Calu3 (cell line): ENCODE measurements around the gene GBX1. TPM values are rescaled to one million over a fixed set of nuclear protein-coding genes. Genes with fewer than 3 reads are reported as not detected.

Source experiments
- BruUV-seq: library from RNA; stranded (reverse); fragments of 400-500 nt; replicated peaks from 2 replicates; lab custom pipeline; 2021; lab: Mats Ljungman, UMichigan
- CTCF ChIA-PET: fragments of 300-600 bp; sonication (Branson Sonifier 250); formaldehyde crosslinking; loops from one replicate; lab custom pipeline; 2022; ENCODE audit warnings: antibody characterized with exemption; lab: Charles Lee
- DNase-seq: peaks from one replicate; pipeline ENCODE4 v3.0.0; 2022
- H3K27ac Mint-ChIP-seq: one replicate; pipeline ENCODE4 v1.8.0; 2022; ENCODE audit warnings: mixed read lengths; ENCODE audit not compliant: unreplicated experiment
- H3K27me3 Mint-ChIP-seq: one replicate; pipeline ENCODE4 v1.8.0; 2022; ENCODE audit warnings: mixed read lengths; ENCODE audit not compliant: unreplicated experiment
- H3K36me3 Mint-ChIP-seq: one replicate; pipeline ENCODE4 v1.8.0; 2022; ENCODE audit warnings: mild to moderate bottlenecking, moderate library complexity, mixed read lengths; ENCODE audit not compliant: insufficient read depth, unreplicated experiment
- H3K4me1 Mint-ChIP-seq: one replicate; pipeline ENCODE4 v1.8.0; 2022; ENCODE audit warnings: mild to moderate bottlenecking, low read depth, mixed read lengths; ENCODE audit not compliant: unreplicated experiment
- H3K4me3 Mint-ChIP-seq: one replicate; pipeline ENCODE4 v1.8.0; 2022; ENCODE audit warnings: mild to moderate bottlenecking, low read depth, moderate library complexity, mixed read lengths; ENCODE audit not compliant: unreplicated experiment
- H3K9me3 Mint-ChIP-seq: one replicate; pipeline ENCODE4 v1.8.0; 2022; ENCODE audit warnings: low read depth, mixed read lengths; ENCODE audit not compliant: unreplicated experiment
- intact Hi-C: fragments of 100-400 bp; cut with micrococcal nuclease; formaldehyde crosslinking; loops from one replicate; pipeline ENCODE4 v1.10.0; 2022; ENCODE audit not compliant: unreplicated experiment
- total RNA-seq: library from RNA; stranded (reverse); gene quantifications from 2 replicates; pipeline ENCODE4 v1.2.3, GENCODE V29; 2022
- TF ChIP-seq, protein P1 (sequence below): fragments of 200-600 bp; IDR thresholded peaks from one replicate; pipeline ENCODE4 v1.8.0; 2022; ENCODE audit warnings: antibody characterized with exemption; ENCODE audit not compliant: unreplicated experiment

GBX1 gene
- total RNA-seq, 1 experiment from 2014 or later, result not detected

DNA sequence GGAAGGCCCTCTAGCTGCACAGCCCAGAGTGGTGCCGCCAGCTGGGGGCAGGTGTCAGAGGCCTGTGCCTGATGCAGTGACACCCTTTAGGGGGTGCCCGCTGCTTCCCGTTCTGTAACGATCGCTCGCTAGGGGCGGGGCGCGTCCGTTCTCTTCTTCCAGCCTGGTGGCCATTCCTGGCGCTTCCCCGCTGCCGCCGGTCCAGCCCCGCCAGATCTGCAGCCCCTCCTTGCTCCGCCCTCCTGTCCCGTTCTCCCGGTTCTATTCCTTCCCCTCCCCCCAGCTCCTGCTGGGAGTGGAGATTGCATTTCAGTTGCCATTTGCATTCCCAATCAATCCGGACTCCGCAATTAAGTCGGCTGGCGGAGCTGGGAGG, 42.0 kb downstream of the GBX1 start:
- Mint-ChIP-seq H3K9me3 (no peaks in the 10 kb centered on the region), H3K4me3 (peak overlapping the region; percentile 65), H3K36me3 (peaks cover 31% of the 10 kb centered on the region), H3K4me1 (no peaks in the 10 kb centered on the region), H3K27me3 (no peaks in the 10 kb centered on the region), H3K27ac (no peak overlapping the region)
- CTCF ChIA-PET, result interaction anchor here (0.6 kb wide), 1 partner anchor 165 kb away, joined by 4 read pairs; no protein-coding TSS in a partner anchor
- BruUV-seq, result no TSS peak
- no peak for DNase-seq
- intact Hi-C loops, result no loop called here
- TF ChIP-seq, protein P1, sequence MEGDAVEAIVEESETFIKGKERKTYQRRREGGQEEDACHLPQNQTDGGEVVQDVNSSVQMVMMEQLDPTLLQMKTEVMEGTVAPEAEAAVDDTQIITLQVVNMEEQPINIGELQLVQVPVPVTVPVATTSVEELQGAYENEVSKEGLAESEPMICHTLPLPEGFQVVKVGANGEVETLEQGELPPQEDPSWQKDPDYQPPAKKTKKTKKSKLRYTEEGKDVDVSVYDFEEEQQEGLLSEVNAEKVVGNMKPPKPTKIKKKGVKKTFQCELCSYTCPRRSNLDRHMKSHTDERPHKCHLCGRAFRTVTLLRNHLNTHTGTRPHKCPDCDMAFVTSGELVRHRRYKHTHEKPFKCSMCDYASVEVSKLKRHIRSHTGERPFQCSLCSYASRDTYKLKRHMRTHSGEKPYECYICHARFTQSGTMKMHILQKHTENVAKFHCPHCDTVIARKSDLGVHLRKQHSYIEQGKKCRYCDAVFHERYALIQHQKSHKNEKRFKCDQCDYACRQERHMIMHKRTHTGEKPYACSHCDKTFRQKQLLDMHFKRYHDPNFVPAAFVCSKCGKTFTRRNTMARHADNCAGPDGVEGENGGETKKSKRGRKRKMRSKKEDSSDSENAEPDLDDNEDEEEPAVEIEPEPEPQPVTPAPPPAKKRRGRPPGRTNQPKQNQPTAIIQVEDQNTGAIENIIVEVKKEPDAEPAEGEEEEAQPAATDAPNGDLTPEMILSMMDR, result no peak

DNA sequence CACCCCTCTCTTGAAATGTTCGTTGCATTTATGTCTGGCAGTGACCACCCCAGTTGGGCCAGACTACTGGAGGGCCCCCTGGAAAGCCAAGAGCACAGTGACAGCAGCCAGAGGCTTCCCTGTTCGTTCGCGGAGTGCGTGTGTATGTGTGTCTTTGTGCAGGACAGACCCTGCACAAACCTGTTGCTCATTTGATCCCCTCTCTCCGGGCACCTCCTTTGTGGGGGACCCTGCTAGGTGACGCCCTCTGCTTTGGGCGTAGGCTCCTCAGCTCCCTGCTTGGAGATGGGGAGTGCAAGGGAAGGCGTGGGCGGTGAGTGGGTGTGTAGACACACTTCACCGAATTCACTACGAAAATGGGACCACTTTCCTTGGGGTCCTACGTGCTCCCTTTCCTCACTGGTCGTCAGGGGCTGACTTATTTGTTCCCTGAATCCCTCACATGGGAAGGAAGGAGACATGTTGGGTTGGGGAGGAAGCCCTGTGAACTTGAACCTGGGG, 42.5 kb downstream of the GBX1 start:
- Mint-ChIP-seq H3K27ac (no peak overlapping the region), H3K4me3 (no peak overlapping the region), H3K27me3 (no peaks in the 10 kb centered on the region), H3K9me3 (no peaks in the 10 kb centered on the region), H3K36me3 (peaks cover 27% of the 10 kb centered on the region), H3K4me1 (no peaks in the 10 kb centered on the region)
- TF ChIP-seq, protein P1, result no peak
- no TSS peak for BruUV-seq
- intact Hi-C loops, result loop anchor here (1.0 to 5.0 kb wide), 3 partner anchors 47 to 177 kb away; no protein-coding TSS in a partner anchor
- CTCF ChIA-PET, result interaction anchor here (0.5 to 1.6 kb wide), 3 partner anchors 42 to 161 kb away, joined by 4 to 12 read pairs (median 6); no protein-coding TSS in a partner anchor
- no peak for DNase-seq

DNA sequence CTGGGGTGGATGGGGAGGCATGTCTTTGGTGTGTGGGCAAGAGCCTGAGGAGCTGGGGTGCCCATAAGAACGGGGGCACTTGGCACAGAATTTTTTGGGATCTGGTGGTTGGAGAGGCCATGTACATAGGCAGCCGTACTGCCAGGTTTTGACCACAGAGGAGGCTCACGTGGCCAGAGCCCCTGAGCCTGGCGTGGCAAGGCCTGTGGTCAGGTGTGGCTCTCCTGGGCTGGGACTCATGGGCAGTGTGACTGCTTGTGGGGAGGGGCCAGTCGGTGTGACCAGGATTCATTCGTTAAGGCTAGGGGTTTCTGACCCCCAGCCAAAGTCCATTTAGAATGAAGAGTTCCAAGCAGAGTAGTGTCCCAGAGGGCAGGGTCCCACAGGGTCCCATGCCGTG, 43.0 kb downstream of the GBX1 start:
- no peak overlapping the region for H3K4me3 Mint-ChIP-seq
- BruUV-seq, result no TSS peak
- CTCF ChIA-PET, result interaction anchor here (0.5 to 1.6 kb wide), 9 partner anchors 9 to 177 kb away, joined by 3 to 12 read pairs (median 5); no protein-coding TSS in a partner anchor
- DNase-seq, result no peak
- no peaks in the 10 kb centered on the region for H3K9me3 Mint-ChIP-seq
- H3K27me3 Mint-ChIP-seq, result no peaks in the 10 kb centered on the region
- H3K4me1 Mint-ChIP-seq, result no peaks in the 10 kb centered on the region
- H3K27ac Mint-ChIP-seq, result no peak overlapping the region
- H3K36me3 Mint-ChIP-seq, result peaks cover 25% of the 10 kb centered on the region
- intact Hi-C loops, result loop anchor here (1.0 to 5.0 kb wide), 3 partner anchors 48 to 178 kb away; no protein-coding TSS in a partner anchor
- TF ChIP-seq, protein P1, result no peak

DNA sequence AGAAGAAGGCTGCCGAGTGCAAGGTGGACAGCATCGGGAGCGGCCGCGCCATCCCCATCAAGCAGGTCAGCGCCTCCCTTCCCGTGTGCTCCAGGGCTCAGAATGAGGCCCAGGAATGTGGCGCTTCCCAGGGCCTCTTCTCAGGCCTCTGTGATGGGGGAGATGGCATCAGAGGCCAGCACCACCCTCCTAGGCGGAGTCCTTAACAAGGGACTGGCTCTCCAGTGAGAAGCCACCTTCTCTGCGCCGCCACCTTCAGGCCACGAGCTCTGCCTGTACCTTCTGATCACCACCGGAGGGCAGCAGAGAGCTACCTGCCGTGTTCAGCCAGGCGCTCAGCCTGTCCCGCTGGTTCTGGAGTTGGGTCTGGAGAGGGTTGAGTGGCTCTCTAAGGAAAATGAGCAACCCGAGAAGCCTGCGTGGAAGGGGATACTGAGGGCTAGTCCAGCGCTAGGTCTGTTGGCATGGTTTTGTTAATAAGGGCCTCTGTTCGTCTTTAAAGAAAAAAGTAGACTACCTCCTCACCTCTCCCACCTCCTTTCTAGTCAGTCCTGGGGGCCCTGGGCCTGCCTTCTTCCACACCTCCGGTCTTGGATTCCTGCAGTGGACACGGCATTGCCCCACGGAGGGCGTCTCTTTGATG, 43.6 kb downstream of the GBX1 start:
- TF ChIP-seq, protein P1, result peak; percentile 88
- Mint-ChIP-seq H3K36me3 (peaks cover 25% of the 10 kb centered on the region), H3K4me3 (no peak overlapping the region), H3K9me3 (no peaks in the 10 kb centered on the region), H3K27me3 (no peaks in the 10 kb centered on the region), H3K4me1 (no peaks in the 10 kb centered on the region), H3K27ac (no peak overlapping the region)
- intact Hi-C loops, result loop anchor here (1.0 to 5.0 kb wide), 3 partner anchors 48 to 178 kb away; no protein-coding TSS in a partner anchor
- CTCF ChIA-PET, result interaction anchor here (0.6 to 1.6 kb wide), 13 partner anchors 8 to 176 kb away, joined by 3 to 12 read pairs (median 4); partner anchors contain the start of genes ABCB8 and ABCF2
- DNase-seq, result peak; percentile 90
- no TSS peak for BruUV-seq
